ENCODE measurements around the gene FAM131B.

DNA sequence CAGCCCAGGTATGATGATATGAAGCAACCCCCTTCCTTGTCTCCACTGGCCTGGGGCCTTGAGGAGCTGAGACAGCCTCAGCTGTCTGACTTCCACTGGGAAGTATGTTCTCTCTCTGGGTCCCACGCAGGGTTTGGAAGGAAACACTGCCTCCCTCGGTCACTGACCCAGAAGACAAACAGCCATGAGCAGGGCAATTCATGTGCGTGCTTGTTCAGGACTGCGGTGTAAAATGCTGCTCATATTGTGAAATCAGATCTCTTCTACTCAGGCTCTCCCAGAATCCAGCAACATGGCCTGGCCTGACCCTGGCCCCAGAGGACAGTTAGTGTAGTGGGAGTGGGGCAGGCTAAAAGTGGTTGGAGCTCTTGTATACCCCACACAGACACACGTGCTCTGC lies 43.9 kb downstream of the FAM131B start:
- TF ChIP-seq, protein P1, sequence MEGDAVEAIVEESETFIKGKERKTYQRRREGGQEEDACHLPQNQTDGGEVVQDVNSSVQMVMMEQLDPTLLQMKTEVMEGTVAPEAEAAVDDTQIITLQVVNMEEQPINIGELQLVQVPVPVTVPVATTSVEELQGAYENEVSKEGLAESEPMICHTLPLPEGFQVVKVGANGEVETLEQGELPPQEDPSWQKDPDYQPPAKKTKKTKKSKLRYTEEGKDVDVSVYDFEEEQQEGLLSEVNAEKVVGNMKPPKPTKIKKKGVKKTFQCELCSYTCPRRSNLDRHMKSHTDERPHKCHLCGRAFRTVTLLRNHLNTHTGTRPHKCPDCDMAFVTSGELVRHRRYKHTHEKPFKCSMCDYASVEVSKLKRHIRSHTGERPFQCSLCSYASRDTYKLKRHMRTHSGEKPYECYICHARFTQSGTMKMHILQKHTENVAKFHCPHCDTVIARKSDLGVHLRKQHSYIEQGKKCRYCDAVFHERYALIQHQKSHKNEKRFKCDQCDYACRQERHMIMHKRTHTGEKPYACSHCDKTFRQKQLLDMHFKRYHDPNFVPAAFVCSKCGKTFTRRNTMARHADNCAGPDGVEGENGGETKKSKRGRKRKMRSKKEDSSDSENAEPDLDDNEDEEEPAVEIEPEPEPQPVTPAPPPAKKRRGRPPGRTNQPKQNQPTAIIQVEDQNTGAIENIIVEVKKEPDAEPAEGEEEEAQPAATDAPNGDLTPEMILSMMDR (IDR thresholded peaks at IDR 0.05; ENCODE audit: borderline replicate concordance, extremely low read depth, low read length, poor library complexity, severe bottlenecking): no peak
- TF ChIP-seq EZH2 (IDR thresholded peaks at IDR 0.05; ENCODE audit: borderline replicate concordance, low read depth, low read length, severe bottlenecking): no peak

All from DND-41 (cell line).